Naive thymus-derived CD4-positive, alpha-beta T cell (primary cell): ENCODE measurements around the gene RAET1E. TPM values are rescaled to one million over a fixed set of nuclear protein-coding genes. Genes with fewer than 3 reads are reported as not detected.
"Not testable (repeated sequence)": the region's sequence is repeated elsewhere in the genome, so short reads cannot be mapped to it uniquely, and the experiment has no call there.

Source experiments
- ATAC-seq: fragments of 150-1000 bp; cut with Tn5 transposase; 2 replicates; pipeline ENCODE4 v1.10.0; 2021; ENCODE audit warnings: mild to moderate bottlenecking, moderate library complexity
- CTCF ChIA-PET: fragments of 350-600 bp; sonication (Branson Sonifier 250); formaldehyde crosslinking; loops from one replicate; lab custom pipeline; 2021; ENCODE audit warnings: antibody characterized with exemption; lab: Charles Lee
- POLR2A ChIA-PET: fragments of 350-600 bp; sonication (Branson Sonifier 250); formaldehyde crosslinking; loops from one replicate; lab custom pipeline; 2021; ENCODE audit warnings: antibody characterized with exemption, inconsistent platforms; lab: Charles Lee
- DNase-seq, 9 donors: peaks; one replicate each; pipeline versions ENCODE4 v3.0.0 to v3.0.0-alpha.2; 2020 to 2022; ENCODE audit warnings: mixed read lengths in 1 of 9
- H3K27ac ChIP-seq: one replicate; pipeline ENCODE4 v1.7.0; 2013; ENCODE audit warnings: mild to moderate bottlenecking, low read depth, low read length, moderate library complexity
- H3K27me3 ChIP-seq, 2 donors: one replicate each; pipeline ENCODE4 v1.7.0; 2013; ENCODE audit warnings: low read length in 2 of 2, mild to moderate bottlenecking in 2 of 2, moderate library complexity in 2 of 2; ENCODE audit not compliant: control insufficient read depth in 2 of 2, insufficient read depth in 2 of 2
- H3K36me3 ChIP-seq, 3 experiments: 1 replicate in 2 of 3; 2 replicates in 1 of 3; pipeline ENCODE4 v1.7.0; 2013; ENCODE audit warnings: low read length in 3 of 3, mild to moderate bottlenecking in 3 of 3, moderate library complexity in 1 of 3; ENCODE audit not compliant: insufficient read depth in 3 of 3, control insufficient read depth in 2 of 3
- H3K4me1 ChIP-seq, 2 donors: one replicate each; pipeline ENCODE4 v1.7.0; 2013; ENCODE audit warnings: low read length in 2 of 2, mild to moderate bottlenecking in 2 of 2, moderate library complexity in 1 of 2; ENCODE audit not compliant: control insufficient read depth in 2 of 2, insufficient read depth in 2 of 2
- H3K4me3 ChIP-seq: 2 replicates; pipeline ENCODE4 v1.7.0; 2013; ENCODE audit warnings: mild to moderate bottlenecking, low read length
- H3K9me3 ChIP-seq, 3 experiments: 1 replicate in 2 of 3; 2 replicates in 1 of 3; pipeline ENCODE4 v1.7.0; 2013; ENCODE audit warnings: low read length in 3 of 3; ENCODE audit not compliant: control insufficient read depth in 2 of 3
- H3K27ac Mint-ChIP-seq, 9 donors: one replicate each; pipeline ENCODE4 v1.8.0; 2020 to 2022; ENCODE audit warnings: mixed read lengths in 9 of 9, mild to moderate bottlenecking in 8 of 9, moderate library complexity in 5 of 9, inconsistent platforms in 2 of 9
- H3K27me3 Mint-ChIP-seq, 5 donors: one replicate each; pipeline ENCODE4 v1.8.0; 2021 to 2022; ENCODE audit warnings: mixed read lengths in 5 of 5, mild to moderate bottlenecking in 1 of 5
- H3K36me3 Mint-ChIP-seq, 5 donors: one replicate each; pipeline ENCODE4 v1.8.0; 2020 to 2022; ENCODE audit warnings: mixed read lengths in 5 of 5, mild to moderate bottlenecking in 3 of 5, inconsistent platforms in 1 of 5
- H3K4me1 Mint-ChIP-seq, 7 donors: one replicate each; pipeline ENCODE4 v1.8.0; 2020 to 2022; ENCODE audit warnings: mixed read lengths in 7 of 7, mild to moderate bottlenecking in 3 of 7, inconsistent platforms in 1 of 7
- H3K4me3 Mint-ChIP-seq, 10 donors: one replicate each; pipeline ENCODE4 v1.8.0; 2020 to 2022; ENCODE audit warnings: mild to moderate bottlenecking in 10 of 10, mixed read lengths in 10 of 10, moderate library complexity in 6 of 10, inconsistent platforms in 2 of 10
- H3K9me3 Mint-ChIP-seq, 11 donors: one replicate each; pipeline ENCODE4 v1.8.0; 2020 to 2022; ENCODE audit warnings: mixed read lengths in 11 of 11, mild to moderate bottlenecking in 4 of 11, inconsistent platforms in 1 of 11, moderate library complexity in 1 of 11
- intact Hi-C, 2 donors: fragments of 100-400 bp; cut with micrococcal nuclease; formaldehyde crosslinking; loops; one replicate each; pipeline ENCODE4 v1.15.1; 2023
- polyA plus RNA-seq, 2 donors: library from polyadenylated mRNA; unstranded; fragments of 300-500 nt; fragmentation: Illumina TruSeq; gene quantifications; one replicate each; pipeline ENCODE4 v1.2.3, GENCODE V29; 2021
- total RNA-seq, 6 experiments: library from RNA in 5 of 6; stranded (reverse) in 5 of 6; gene quantifications; 1 replicate in 5 of 6; 2 replicates in 1 of 6; pipeline ENCODE4 v1.2.3 and lab custom pipeline; 2021 to 2026

The RAET1E gene
- total and polyA plus RNA-seq, 7 experiments from 2014 or later = not detected

GRCh38 chr6:149924933-149925252, 27.0 kb upstream of the RAET1E start:
- no peaks in the 10 kb centered on the region for H3K36me3 ChIP-seq
- H3K27ac Mint-ChIP-seq = no peak overlapping the region
- H3K27ac ChIP-seq = no peak overlapping the region
- H3K36me3 Mint-ChIP-seq = no peaks in the 10 kb centered on the region
- CTCF ChIA-PET = interaction anchor here (0.6 to 1.3 kb wide), 4 partner anchors 8 to 179 kb away, joined by 3 to 5 read pairs (median 3); partner anchors contain the start of gene NUP43
- H3K9me3 ChIP-seq = no peaks in the 10 kb centered on the region
- H3K4me1 Mint-ChIP-seq = peaks cover 18 to 30% (median 26%) of the 10 kb centered on the region in 7 donors
- H3K27me3 ChIP-seq = peaks cover 21% of the 10 kb centered on the region in 2 donors
- peak overlapping the region in 4 of 10 donors; percentile 8 to 89 (median 67) for H3K4me3 Mint-ChIP-seq
- POLR2A ChIA-PET = interaction anchor here (0.6 kb wide), 1 partner anchor 87 kb away, joined by 4 read pairs; no protein-coding TSS in a partner anchor
- H3K4me1 ChIP-seq = peaks cover 6 to 7% of the 10 kb centered on the region in 2 donors
- peaks cover 85 to 92% (median 88%) of the 10 kb centered on the region in 5 donors for H3K27me3 Mint-ChIP-seq
- H3K4me3 ChIP-seq = no peak overlapping the region
- DNase-seq (no peak), ATAC-seq (no peak)
- peaks cover 0 to 6% (median 0%) of the 10 kb centered on the region in 11 donors for H3K9me3 Mint-ChIP-seq
- intact Hi-C loops = loop anchor here (1.0 to 10.0 kb wide), 4 partner anchors 43 to 900 kb away; partner anchors contain the start of gene GINM1 (in 1 of the 2)

DNA sequence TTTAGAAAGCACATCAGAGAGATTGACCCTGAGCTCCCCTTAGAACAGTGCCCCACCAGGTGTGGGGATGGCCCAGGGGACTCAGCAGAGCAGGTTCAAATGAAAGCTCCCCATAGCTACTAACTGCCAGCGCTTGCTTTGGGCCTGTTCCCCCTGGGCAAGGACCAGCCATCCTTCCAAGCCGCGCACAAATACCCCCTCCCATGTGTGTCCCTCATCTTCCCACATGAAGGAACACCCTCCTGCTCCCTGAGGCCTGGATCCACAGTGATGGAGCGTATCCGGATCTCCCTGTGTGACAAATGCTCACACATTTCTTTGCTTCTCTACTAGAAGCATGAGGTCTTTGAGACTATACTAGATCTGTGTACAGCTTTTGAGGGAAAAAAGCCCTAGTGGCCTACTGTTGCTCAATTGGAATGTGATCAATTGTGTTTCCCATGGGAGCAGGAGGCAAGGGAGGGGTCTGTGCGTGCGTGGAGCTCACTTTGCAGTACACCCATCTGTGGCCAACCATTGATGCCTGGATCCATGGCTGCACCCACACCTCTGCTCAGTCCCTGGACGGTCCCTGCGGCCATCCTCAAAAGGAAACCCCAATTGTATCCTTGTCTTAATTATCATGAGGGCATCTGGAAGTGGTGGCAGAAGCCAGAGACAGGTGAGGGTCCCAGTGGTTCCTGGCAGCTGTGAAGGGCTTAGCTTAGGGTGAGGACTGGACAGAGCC, 26.5 kb upstream of the RAET1E start:
- H3K4me1 Mint-ChIP-seq = peaks cover 18 to 30% (median 26%) of the 10 kb centered on the region in 7 donors
- ATAC-seq = no peak
- H3K4me1 ChIP-seq = peaks cover 6 to 7% of the 10 kb centered on the region in 2 donors
- H3K27me3 ChIP-seq = peaks cover 16% of the 10 kb centered on the region in 2 donors
- H3K36me3 Mint-ChIP-seq = no peaks in the 10 kb centered on the region
- intact Hi-C loops = loop anchor here in 1 of 2 donors (10.0 kb wide), 1 partner anchor 900 kb away; no protein-coding TSS in a partner anchor
- CTCF ChIA-PET = interaction anchor here (0.6 to 1.5 kb wide), 4 partner anchors 8 to 178 kb away, joined by 3 to 5 read pairs (median 3); partner anchors contain the start of gene NUP43
- POLR2A ChIA-PET = interaction anchor here (0.6 kb wide), 1 partner anchor 88 kb away, joined by 4 read pairs; no protein-coding TSS in a partner anchor
- H3K27me3 Mint-ChIP-seq = peaks cover 80 to 90% (median 87%) of the 10 kb centered on the region in 5 donors
- no peaks in the 10 kb centered on the region for H3K9me3 ChIP-seq
- peaks cover 0 to 6% (median 0%) of the 10 kb centered on the region in 11 donors for H3K9me3 Mint-ChIP-seq
- no peaks in the 10 kb centered on the region for H3K36me3 ChIP-seq
- DNase-seq = no peak
- H3K27ac ChIP-seq = no peak overlapping the region
- H3K4me3 ChIP-seq = no peak overlapping the region
- peak overlapping the region; percentile 8 to 89 (median 76) for H3K4me3 Mint-ChIP-seq
- peak overlapping the region in 1 of 9 donors; percentile 67 for H3K27ac Mint-ChIP-seq

- Histone ChIP-seq H3K4me3 (peak overlapping the region; percentile 65), H3K27me3 (peaks cover 16% of the 10 kb centered on the region in 2 donors), H3K9me3 (no peaks in the 10 kb centered on the region), H3K27ac (no peak overlapping the region), H3K36me3 (no peaks in the 10 kb centered on the region), H3K4me1 (peaks cover 6 to 7% of the 10 kb centered on the region in 2 donors)
- Mint-ChIP-seq H3K4me3 (peak overlapping the region; percentile 82 to 89 (median 86)), H3K36me3 (no peaks in the 10 kb centered on the region), H3K9me3 (peaks cover 0 to 2% (median 0%) of the 10 kb centered on the region in 11 donors), H3K27ac (peak overlapping the region in 3 of 9 donors; percentile 16 to 68 (median 52)), H3K4me1 (peaks cover 18 to 30% (median 26%) of the 10 kb centered on the region in 7 donors), H3K27me3 (peaks cover 75 to 88% (median 83%) of the 10 kb centered on the region in 5 donors)
- DNase-seq (no peak), ATAC-seq (peak; percentile 16)
- ChIA-PET CTCF (interaction anchor here (1.5 kb wide), 1 partner anchor 87 kb away, joined by 3 read pairs; no protein-coding TSS in a partner anchor), POLR2A (no interaction called here)
- intact Hi-C loops = loop anchor here (1.0 to 10.0 kb wide), 4 partner anchors 27 to 899 kb away; partner anchors contain the start of gene PPIL4 (in 1 of the 2)
Observed at GRCh38 chr6:149923327-149923986, 25.5 kb upstream of the RAET1E start.

- H3K36me3 Mint-ChIP-seq = no peaks in the 10 kb centered on the region
- H3K9me3 Mint-ChIP-seq = peaks cover 0 to 2% (median 0%) of the 10 kb centered on the region in 11 donors
- ATAC-seq (peak; percentile 92), DNase-seq (peak; percentile 48 to 90 (median 78))
- intact Hi-C loops = loop anchor here (1.0 to 10.0 kb wide), 4 partner anchors 26 to 898 kb away; partner anchors contain the start of gene PPIL4 (in 1 of the 2)
- peaks cover 68 to 82% (median 77%) of the 10 kb centered on the region in 5 donors for H3K27me3 Mint-ChIP-seq
- Histone ChIP-seq H3K4me1 (peaks cover 6 to 7% of the 10 kb centered on the region in 2 donors), H3K36me3 (no peaks in the 10 kb centered on the region), H3K27ac (no peak within 1 kb of the TSS), H3K27me3 (peaks cover 16% of the 10 kb centered on the region in 2 donors), H3K9me3 (no peaks in the 10 kb centered on the region), H3K4me3 (peak within 1 kb of the TSS; percentile 65)
- H3K27ac Mint-ChIP-seq = peak within 1 kb of the TSS in 3 of 9 donors; percentile 16 to 68 (median 52)
- CTCF ChIA-PET = interaction anchor here (1.5 kb wide), 1 partner anchor 86 kb away, joined by 3 read pairs; no protein-coding TSS in a partner anchor
- H3K4me1 Mint-ChIP-seq = peaks cover 18 to 30% (median 26%) of the 10 kb centered on the region in 7 donors
- POLR2A ChIA-PET = no interaction called here
- H3K4me3 Mint-ChIP-seq = peak within 1 kb of the TSS; percentile 82 to 89 (median 86)
Observed at GRCh38 chr6:149922642-149923326, 24.9 kb upstream of the RAET1E start, which contains the start of gene RAET1G. RAET1G (minus strand) TSS chr6:149923121; CDS start chr6:149923010, 111 bp downstream.

- H3K4me3 Mint-ChIP-seq = peak overlapping the region; percentile 53 to 89 (median 64)
- H3K9me3 Mint-ChIP-seq, POLR2A ChIA-PET, H3K36me3 Mint-ChIP-seq, DNase-seq, H3K4me1 ChIP-seq, H3K27ac Mint-ChIP-seq, H3K27ac ChIP-seq, H3K9me3 ChIP-seq, H3K36me3 ChIP-seq, CTCF ChIA-PET, H3K4me3 ChIP-seq, ATAC-seq: not testable (repeated sequence)
- H3K27me3 ChIP-seq = peaks cover 16% of the 10 kb centered on the region in 2 donors
- peaks cover 62 to 75% (median 70%) of the 10 kb centered on the region in 5 donors for H3K27me3 Mint-ChIP-seq
- intact Hi-C loops = loop anchor here (2.0 to 10.0 kb wide), 2 partner anchors 375 to 897 kb away; partner anchors contain the start of gene PPIL4 (in 1 of the 2)
- peaks cover 18 to 30% (median 26%) of the 10 kb centered on the region in 7 donors for H3K4me1 Mint-ChIP-seq
Observed at GRCh38 chr6:149922091-149922490, 24.2 kb upstream of the RAET1E start.
